Upper lobe of left lung (tissue), 4 donors: ENCODE results near the gene ZBTB24.

Experiments
- POLR2A ChIP-seq, 4 donors: fragments of 450-650 bp; IDR thresholded peaks; one replicate each; pipeline ENCODE4 v1.5.1; 2016 to 2017; ENCODE audit warnings: antibody characterized with exemption in 4 of 4, mild to moderate bottlenecking in 2 of 4
- TF ChIP-seq, protein P1 (sequence below), 6 experiments: fragments of 450-650 bp in 4 of 6; fragments of 200-600 bp in 2 of 6; sonication (generic) in 2 of 6; IDR thresholded peaks; one replicate each; pipeline ENCODE4 v1.5.1; 2016 to 2019; ENCODE audit warnings: antibody characterized with exemption in 6 of 6

DNA sequence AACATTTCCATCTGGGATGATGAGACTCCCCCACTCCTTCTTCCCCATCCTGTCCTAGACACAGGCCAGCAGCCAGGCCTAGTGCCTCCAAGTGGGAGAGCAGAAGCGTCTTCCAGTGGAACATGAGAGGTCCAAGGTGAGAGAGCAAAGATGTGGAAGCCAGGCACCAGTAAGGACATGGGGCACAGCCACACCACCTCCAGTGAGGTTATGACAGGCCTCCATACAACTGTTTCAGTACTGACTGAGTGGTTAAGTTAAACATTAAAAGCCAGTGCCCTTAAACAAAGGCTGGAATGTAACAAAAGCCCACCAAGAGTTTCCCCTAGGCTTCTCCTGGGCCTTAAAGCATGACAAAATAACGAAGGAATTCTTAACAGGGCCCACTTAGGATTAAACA is 5.3 kb downstream of the ZBTB24 start:
- TF ChIP-seq, protein P1, sequence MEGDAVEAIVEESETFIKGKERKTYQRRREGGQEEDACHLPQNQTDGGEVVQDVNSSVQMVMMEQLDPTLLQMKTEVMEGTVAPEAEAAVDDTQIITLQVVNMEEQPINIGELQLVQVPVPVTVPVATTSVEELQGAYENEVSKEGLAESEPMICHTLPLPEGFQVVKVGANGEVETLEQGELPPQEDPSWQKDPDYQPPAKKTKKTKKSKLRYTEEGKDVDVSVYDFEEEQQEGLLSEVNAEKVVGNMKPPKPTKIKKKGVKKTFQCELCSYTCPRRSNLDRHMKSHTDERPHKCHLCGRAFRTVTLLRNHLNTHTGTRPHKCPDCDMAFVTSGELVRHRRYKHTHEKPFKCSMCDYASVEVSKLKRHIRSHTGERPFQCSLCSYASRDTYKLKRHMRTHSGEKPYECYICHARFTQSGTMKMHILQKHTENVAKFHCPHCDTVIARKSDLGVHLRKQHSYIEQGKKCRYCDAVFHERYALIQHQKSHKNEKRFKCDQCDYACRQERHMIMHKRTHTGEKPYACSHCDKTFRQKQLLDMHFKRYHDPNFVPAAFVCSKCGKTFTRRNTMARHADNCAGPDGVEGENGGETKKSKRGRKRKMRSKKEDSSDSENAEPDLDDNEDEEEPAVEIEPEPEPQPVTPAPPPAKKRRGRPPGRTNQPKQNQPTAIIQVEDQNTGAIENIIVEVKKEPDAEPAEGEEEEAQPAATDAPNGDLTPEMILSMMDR (IDR thresholded peaks at IDR 0.05): no peak
- no peak for TF ChIP-seq POLR2A (IDR thresholded peaks at IDR 0.05)
